Eye (tissue), 1 donor: ENCODE data around the gene IQCK.

Experiments
- DNase-seq: peaks from one replicate; pipeline ENCODE4 v3.0.0-alpha.2; 2015

IQCK gene

DNA sequence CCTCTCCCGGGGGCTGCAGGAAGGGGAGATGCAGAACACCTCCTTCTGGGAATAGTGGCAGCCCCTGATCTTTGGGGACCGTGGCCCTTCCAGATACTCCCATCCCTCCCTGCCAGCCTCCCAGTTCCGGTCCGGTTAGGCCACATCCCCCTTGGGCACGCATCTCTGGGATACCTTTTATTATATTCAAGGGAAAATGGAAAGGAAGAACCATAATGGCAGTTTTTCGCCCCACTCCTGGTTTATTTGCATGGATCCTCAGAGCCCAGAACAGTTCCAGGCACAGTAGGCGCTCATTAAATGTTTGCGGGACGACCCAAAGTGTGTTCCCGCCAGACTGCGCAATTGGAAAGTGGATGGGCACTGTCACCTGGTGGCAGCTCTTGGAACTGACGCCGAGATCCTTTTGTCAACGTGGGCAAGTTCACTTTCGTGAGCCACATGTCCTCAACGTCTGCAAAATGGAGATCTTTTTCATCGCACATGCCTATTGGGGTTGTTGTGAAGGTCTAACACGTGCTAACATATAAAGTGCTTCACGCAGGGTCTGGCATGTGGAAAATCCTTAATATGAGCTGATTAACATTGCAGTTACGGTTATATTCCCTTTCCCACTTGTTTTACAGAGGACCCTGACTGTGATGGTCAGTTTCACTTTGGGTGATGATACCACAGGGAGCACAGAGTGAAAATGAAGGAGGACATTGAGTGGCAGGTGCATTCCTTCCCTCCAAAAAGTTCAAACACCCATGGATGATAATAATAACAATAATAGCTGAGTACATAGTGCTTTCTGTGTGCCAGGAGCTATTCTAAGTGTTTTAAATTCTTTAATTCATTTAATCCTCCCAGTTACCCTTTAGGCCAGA lies 168.2 kb downstream of the IQCK start:
- DNase-seq: peak; percentile 95

DNA sequence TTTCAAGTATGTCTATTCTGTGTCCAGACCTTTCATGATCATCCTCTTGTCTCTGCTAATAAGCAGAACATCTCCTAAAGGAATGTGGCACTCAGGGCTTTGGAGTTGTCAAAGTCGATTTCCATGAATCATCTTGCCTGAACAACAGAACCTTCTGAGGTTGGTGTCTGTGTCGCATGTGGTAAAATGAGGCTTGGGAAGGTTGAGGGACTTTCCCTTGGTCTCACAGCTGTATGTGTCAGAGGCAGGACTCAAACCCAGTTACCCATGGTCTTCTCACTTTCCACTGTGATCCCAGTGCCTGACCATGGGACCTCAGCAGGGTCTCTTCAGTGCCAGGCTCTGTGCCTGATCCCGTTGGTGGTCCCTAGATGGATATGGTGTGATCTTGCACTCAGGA lies 170.8 kb downstream of the IQCK start:
- no peak for DNase-seq

DNA sequence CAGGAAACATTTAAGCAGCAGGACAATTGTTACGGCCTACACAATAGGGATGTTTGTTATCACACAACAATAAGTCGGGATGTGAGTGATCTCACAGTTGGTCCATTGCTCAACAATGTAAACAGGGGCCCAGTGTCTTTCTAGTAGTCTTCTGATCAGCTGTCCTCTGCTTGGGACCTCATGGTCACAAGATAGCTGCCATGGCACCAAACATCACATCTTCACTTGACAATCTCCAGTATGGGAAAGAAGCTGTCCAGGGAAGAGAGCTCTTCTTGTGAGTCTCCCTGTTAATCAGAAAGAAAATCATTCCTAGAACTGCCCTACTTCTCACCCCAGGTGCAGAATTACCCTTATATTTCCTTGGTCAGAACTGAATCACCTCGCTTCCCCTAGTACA lies 172.8 kb downstream of the IQCK start:
- no peak for DNase-seq

DNA sequence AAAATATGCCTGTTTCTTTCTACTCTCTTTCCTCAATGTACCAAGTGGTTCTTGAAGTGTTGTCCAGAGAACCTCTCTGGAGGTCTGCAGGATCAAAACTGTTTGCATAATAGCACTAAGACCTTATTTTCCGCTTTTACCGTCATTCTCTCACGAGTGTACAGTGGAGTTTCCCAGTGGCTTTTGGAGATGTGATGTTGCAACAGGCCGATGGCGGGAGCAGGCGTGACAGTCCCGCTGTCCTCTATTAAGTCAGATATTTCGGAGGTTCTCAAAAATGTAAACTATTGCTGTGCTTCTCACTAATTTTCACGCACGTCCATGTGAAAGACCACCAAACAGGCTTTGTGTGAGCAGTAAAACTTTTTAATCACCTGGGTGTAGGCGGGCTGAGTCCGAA lies 174.8 kb downstream of the IQCK start:
- no peak for DNase-seq

DNA sequence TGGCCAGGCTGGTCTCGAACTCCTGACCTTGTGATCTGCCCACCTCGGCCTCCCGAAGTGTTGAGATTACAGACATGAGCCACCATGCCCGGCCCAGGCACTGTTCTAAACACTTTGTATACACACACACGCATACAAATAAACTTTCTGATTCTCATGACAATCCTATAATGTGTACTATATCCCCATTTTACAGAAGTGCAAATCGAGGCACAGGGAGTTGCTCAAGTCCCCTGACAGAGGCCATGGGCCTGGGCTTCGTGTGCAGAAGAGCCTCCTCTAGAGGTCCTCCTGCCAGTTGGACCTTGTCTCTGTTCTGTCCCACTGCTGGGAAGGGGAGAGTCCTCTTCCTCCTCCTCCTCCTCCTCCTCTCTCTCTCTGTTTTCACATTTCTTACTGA lies 176.5 kb downstream of the IQCK start:
- no peak for DNase-seq

DNA sequence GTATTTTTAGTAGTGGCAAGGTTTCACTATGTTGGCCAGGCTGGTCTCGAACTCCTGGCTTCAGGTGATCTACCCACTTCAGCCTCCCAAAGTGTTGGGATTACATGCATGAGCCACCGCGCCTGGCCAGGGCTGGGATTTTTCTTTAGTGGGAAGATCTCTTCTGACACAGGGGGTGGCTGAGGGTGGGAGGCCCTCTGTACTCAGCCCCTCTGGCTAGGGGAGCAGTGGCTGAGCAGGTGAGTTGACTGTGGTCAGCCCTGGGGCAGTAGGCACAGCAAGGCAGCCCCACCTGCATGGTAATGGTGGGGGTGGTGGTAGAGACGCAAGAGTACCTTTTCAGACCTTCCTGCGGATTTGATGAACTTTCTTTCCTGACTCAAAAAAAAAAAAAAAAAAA lies 178.9 kb downstream of the IQCK start:
- no peak for DNase-seq

DNA sequence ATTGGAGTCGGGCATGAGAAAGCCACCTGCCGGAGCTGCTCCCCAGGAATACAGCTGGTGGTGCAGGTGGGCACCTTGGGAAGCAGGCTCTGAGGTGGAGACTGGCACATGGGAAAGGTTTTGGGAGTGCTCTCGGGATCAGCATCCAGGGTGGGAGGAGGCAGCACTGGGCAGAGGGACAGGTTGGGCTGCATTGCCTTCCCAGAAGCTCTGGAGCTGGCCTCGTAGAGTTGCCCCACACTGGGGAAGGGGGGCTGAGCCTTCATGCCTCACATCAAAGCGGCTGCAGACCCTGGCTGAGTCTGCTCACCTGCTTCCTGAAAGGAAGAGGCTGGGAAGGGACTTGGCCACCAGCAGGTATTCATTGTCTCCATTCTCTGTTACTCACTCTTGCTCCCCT lies 180.1 kb downstream of the IQCK start:
- no peak for DNase-seq

DNA sequence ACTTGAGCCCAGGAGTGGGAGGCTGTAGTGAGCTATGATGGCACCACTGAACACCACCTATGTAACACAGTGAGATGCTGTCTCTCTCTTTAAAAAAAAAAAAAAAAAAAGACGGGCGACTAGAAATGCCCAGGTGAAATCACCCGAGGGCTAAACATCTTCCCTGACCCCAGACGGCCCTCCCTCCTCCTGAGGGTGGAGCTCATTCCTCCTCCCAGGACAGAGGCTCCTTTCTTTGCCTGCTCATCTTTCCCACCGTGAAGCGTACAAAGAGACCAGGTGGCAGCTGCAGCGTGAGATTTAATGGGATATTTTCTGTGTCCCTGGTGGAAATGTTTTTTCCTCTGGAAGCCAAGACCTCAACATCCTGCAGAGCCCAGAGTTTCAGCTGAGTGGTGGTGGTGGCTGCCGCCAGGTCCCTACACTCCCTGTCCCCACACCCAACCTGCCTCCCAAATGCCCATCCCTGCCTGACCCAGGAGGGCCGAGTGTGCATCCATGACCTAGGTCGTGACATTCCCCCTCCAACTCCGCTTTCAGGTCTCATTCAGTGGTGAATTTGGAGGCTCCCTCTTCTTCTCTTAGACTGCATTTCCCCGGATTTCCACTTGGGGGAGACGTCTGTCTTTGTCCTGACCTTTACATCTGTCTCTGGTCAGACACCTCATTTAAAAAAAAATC lies 181.0 kb downstream of the IQCK start:
- peak; percentile 91 for DNase-seq

DNA sequence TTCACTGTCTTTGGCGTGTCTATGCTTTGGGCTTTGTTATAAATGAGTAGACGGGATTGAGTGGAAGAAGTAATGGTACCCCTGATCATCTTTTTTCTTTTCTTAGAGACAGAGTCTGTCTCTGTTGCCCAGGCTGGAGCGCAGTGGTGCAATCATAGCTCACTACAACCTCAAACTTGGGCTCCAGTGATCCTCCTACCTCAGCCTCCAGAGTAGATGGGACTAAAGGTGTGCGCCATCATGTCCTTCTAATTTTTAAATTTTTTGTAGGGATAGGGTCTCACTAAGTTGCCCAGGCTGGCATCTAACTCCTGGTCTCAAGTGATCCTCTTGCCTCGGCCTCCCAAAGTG lies 181.5 kb downstream of the IQCK start:
- no peak for DNase-seq

DNA sequence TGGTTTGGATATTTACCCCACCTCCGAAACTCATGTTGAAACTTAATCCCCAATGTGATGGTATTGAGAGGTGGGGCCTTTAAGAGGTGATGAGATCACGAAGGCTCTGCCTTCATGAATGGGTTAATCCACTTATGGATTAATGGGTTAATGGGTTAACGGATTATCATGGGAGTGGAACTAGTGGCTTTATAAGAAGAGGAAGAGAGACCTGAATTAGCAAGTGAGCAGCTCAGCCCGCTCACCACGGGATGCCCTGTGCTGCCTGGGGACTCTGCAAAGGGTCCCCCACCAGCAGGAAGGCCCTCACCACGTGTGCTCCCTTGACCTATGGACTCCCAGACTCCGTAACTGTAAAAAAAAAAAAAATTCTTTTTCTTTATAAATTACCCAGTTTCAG lies 183.1 kb downstream of the IQCK start:
- DNase-seq: no peak

DNA sequence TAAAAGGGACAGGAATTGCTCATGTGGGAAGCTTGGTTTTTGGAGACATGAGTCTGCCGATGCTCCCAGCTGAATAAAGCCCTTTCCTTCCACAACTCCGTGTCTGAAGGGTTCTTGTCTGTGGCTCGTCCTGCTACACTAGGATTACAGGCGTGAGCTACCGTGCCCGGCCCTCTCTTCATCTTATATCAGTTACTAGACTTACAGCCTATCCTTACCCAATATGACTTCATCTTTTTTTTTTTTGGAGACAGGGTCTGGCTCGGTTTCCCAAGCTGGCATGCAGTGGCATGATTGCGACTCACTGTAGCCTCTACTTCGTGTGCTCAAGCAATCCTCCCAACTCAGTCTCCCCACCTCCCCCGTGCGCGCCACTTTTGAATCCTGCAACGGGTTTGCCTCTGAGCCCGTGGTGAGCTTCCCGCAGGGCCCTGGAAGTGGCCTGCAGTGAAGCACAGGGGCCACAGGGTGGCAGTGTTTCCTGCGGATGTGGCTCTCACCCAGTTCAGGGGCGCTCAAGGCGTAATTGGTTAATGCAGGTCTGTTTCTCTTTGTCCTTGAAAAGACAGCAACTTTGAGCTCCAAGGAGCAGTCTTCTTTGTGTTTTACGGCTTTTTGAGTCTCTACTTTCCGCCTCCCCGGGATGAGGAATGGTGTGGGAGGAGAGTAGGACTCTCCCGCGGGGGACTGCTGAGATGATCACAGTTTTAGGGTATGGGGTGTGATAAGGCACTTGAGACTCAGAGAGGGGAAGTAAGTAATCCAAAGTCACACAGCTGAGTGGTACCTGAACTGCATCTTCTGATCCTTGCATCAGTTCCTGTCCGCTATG lies 189.3 kb downstream of the IQCK start:
- peak; percentile 90 for DNase-seq
